T-helper 2 cell treated with Interferon-gamma antibody and Interleukin-4, amounts not matched to agents 100 ng/mL and 5 ng/mL, for 36 hours (primary cell): ENCODE measurements around the gene NUTF2. TPM values are rescaled to one million over a fixed set of nuclear protein-coding genes. Genes with fewer than 3 reads are reported as not detected.

ENCODE experiments used
- intact Hi-C: fragments of 100-400 bp; cut with micrococcal nuclease; formaldehyde crosslinking; loops from one replicate; pipeline ENCODE4 v1.15.1; 2023
- total RNA-seq: library from RNA; stranded (reverse); gene quantifications from 2 replicates; pipeline ENCODE4 v1.2.3, GENCODE V29; 2022

NUTF2 gene
- total RNA-seq, 1 donor from 2014 or later: 138 TPM

DNA sequence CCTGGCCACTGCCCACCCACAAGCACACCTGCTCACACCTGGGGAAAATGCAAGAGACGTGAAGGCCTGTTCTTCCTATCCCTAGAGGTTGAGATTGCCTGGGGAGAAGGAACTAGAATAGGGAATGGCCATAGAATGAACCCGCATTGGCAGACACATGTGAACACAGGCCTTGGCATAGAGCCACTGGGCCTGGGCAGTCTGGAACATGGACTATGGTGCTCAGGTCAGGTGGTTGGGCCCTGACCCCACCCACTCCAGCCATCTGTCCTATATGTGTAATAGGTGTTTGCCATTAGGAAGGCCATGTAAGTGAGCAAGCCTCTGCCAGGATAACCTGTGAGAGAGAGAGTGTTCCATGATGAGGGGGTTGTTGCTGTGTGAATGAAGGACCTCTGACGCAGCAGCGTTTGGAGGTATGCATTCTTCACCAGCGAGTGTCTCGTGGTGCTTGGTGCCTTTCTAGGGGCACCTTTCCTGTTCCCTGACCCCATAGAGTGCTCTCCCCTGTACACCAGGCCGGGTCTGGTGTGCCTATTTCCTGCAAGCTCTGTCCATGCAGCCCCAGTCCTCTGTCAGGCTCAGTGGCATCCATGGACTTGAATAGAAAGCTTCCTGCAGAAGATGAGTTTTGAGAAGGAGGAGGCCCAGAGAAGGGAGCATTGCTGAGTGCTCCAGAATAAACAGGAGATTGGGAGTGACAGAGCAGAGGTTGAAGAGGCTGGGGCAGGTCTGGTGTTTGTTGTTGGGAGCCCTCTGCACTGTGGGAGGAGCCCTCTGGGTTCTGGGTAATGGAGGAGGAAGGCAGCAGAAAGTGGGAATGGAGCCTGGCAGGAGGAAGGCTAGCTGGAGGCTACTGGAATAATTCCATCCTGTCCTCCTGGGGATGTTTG, 69.3 kb downstream of the NUTF2 start:
- intact Hi-C loops: no loop called here

DNA sequence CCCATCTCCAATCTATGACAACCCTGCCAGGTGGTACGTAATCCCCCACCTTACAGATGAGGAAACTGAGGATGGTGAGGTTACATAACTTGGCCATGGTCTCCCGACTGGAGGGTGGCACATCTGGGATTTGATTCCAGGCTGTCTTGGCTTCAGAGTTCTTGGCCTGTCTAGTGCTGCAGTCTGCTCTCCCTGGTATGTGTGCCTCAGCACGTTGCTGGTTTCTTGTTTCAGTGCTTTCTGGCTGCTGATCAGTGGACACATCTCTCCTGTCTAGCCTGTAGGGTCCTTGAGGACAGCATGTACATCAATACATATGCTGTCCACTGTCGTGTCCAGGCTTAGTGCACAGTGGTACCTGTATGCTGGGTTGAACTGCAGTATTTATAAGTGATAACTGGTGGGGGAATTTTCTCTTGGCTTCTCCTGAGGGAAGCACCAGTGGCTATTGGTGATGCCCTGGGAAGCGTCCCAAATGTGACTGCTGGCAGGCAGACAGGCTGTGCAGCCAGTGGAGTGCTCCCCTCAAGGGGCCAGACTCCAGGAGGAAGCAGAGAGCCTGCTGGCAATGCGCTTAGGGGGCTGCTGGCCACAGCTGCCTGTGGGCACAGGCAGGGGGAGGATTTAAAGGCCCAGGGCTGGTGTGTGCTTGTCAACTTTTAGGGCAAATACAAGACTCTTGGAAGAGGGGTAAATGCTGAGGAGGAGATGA, 70.6 kb downstream of the NUTF2 start:
- intact Hi-C loops: no loop called here

DNA sequence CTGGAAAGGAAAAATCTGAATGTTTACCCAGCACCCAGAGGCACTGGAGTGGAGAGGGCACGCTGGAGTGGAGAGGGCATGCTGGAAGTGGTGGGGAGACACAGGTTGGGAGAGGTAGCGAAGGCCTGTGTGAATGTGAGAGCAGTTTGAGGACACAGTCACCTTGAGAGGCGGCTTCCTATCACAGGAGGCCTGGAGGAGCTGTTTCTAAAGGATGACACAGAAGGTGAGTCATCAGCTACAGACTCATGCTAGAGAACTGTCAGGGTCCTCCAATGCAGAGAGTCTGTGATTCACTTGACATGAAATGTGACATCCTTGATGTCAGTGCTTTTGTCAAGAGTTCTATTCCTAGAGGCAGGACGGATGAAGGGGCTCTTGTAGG, 71.1 kb downstream of the NUTF2 start:
- intact Hi-C loops: no loop called here

DNA sequence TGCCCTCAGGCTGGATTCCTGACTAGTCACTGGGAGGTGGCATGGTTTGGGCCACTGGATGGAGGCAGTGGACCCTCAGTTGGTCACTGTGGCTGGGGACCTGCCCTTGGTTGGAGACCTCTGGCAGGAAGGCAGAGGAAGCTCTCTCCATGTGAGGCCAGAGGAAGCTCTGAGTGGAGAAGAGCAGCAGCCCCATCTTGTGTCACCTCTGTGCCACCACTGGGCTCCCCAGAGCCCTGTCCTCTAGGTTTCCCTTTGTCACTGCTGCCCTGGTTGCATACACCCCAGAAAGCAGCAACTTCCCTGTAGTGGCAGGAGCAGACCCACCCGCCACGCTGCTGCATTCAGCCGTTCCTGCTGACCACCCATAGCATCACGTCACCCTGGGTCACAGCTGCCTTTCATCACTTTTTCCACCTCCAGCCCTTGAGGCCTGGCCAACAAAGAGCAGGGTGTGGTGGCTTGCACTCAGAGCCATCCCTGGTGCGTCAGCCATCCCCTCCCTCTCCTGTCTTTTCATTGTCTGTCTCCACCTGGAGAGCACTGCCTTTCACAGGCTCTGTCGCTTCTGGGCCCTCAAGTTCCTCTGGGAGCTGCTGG, 73.0 kb downstream of the NUTF2 start:
- intact Hi-C loops: no loop called here

Other genes with a start within 250 kb of the NUTF2 start
- gene CARMIL2, start 201.8 kb upstream of the NUTF2 start, total RNA-seq: 178 and 195 TPM in 2 replicates
- 39.1 and 41.1 TPM in 2 replicates for gene ACD, start 186.7 kb upstream of the NUTF2 start, total RNA-seq
- gene PARD6A, start 186.0 kb upstream of the NUTF2 start, total RNA-seq: 10.1 TPM in 2 replicates
- gene ENKD1, start 180.2 kb upstream of the NUTF2 start, total RNA-seq: 5.1 and 6.8 TPM in 2 replicates
- gene C16orf86, start 180.1 kb upstream of the NUTF2 start, total RNA-seq: 0.95 and 1.9 TPM in 2 replicates
- gene GFOD2, start 127.6 kb upstream of the NUTF2 start, total RNA-seq: 12.1 and 14.2 TPM in 2 replicates
- 22.7 and 23.2 TPM in 2 replicates for gene RANBP10, start 40.4 kb upstream of the NUTF2 start, total RNA-seq
- 0.36 and 0.73 TPM in 2 replicates for gene TSNAXIP1, start 40.0 kb upstream of the NUTF2 start, total RNA-seq
- 44.3 and 45.8 TPM in 2 replicates for gene THAP11, start 4.6 kb upstream of the NUTF2 start, total RNA-seq
- 54.2 and 54.4 TPM in 2 replicates for gene CENPT, start 760 bp downstream of the NUTF2 start, total RNA-seq
- 106 and 112 TPM in 2 replicates for gene EDC4, start 26.1 kb downstream of the NUTF2 start, total RNA-seq
- 0.61 and 0.84 TPM in 2 replicates for gene NRN1L, start 38.0 kb downstream of the NUTF2 start, total RNA-seq
- gene PSKH1, start 46.3 kb downstream of the NUTF2 start, total RNA-seq: 20.7 and 22.1 TPM in 2 replicates
- gene CTRL, start 84.9 kb downstream of the NUTF2 start, total RNA-seq: 9.6 and 11.9 TPM in 2 replicates
- 335 and 352 TPM in 2 replicates for gene PSMB10, start 89.9 kb downstream of the NUTF2 start, total RNA-seq
- gene LCAT, start 97.2 kb downstream of the NUTF2 start, total RNA-seq: 16.8 and 20.5 TPM in 2 replicates
- 40.2 and 41.9 TPM in 2 replicates for gene SLC12A4, start 121.7 kb downstream of the NUTF2 start, total RNA-seq
- gene DPEP3, start 133.6 kb downstream of the NUTF2 start, total RNA-seq: 0.14 TPM in 1 of 2 replicates, not detected in the other
- gene DPEP2, start 152.6 kb downstream of the NUTF2 start, total RNA-seq: 14.8 and 16.8 TPM in 2 replicates
- gene DPEP2NB, start 169.0 kb downstream of the NUTF2 start, total RNA-seq: not detected in 2 replicates
- gene DDX28, start 176.3 kb downstream of the NUTF2 start, total RNA-seq: 14.5 and 16.5 TPM in 2 replicates
- 23.8 and 25.0 TPM in 2 replicates for gene DUS2, start 176.4 kb downstream of the NUTF2 start, total RNA-seq
- gene NFATC3, start 238.4 kb downstream of the NUTF2 start, total RNA-seq: 203 and 205 TPM in 2 replicates